CD4-positive, alpha-beta T cell treated with Interleukin-17A for 4 hours (primary cell): ENCODE data around the gene P2RY8.
"Not testable (repeated sequence)": the region's sequence is repeated elsewhere in the genome, so short reads cannot be mapped to it uniquely, and the experiment has no call there.

Experiments used
- DNase-seq: peaks from one replicate; pipeline ENCODE4 v3.0.0-alpha.2; 2020; ENCODE audit warnings: mixed read lengths

P2RY8 gene

DNA sequence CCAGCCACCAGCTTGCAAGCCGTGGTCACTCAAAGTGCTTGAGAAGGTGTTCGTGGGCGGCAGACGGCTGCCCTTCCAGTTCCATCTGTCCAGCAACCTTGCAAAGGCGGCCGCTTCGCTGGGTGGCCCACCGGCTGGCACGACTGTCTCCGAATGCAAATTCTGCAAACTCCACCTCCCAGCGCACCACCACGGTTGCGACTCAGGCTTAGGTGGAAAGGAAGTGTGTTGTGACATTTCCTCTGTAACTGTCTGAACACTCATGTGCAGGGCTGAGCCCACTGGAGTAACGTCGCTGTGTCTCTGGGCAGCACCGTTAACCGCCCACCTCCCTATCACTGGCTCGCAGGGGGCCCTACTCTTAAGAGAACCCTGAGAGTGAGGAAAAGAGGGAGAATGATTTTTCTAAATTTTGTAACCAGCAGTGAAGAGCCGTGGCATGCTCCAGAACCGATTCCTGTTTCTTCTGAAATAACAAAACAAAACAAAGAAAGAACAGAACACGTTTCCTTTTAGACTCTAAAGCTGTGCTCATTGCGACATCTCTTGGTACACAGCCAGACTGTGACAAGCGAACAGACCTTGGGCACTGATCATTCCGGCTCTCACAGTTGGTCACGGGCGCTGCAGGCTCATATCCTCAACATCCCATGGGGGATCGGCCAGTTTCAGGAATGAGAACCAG lies at the start of gene P2RY8:
Gene P2RY8 (minus strand): TSS at position 155 of the 685 bp plus-strand sequence. CDS start 70,627 bp downstream, outside the sequence.
- DNase-seq, result peak; percentile 86

DNA sequence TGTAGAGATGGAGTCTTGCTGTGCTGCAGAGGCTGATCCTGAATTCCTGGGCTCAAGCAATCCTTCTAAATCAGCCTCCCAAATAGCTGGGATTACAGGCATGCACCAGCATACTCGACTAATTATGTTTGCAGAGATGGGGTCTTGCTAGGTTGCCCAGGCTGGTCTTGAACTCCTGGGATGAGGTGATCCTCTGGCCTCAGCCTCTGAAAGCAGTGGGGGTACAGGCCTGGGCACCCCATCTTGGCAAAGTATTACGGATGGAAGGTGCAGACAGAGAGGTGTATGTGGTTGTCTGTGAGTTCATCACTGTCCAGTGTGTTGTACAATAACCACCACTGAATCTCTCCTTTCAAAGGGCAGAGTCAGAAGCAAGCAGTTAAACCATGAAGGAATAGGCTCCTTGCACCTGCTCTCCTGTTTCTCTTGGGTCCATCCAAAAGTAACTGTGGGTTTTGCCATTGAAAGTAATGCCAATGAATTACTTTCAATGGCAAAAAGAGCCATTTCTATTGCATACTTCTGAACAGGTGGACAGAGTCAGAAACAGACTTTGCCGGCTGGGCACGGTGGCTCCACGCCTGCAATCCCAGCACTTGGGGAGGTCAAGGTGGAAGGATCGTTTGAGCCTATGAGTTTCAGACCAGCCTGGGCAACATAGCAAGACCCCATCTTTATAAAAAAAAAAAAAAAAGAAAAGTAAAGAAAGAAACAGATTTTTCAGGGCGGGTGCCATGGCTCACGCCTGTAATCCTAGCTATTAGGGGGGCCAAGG lies 47.4 kb upstream of the P2RY8 start:
- DNase-seq, result no peak

DNA sequence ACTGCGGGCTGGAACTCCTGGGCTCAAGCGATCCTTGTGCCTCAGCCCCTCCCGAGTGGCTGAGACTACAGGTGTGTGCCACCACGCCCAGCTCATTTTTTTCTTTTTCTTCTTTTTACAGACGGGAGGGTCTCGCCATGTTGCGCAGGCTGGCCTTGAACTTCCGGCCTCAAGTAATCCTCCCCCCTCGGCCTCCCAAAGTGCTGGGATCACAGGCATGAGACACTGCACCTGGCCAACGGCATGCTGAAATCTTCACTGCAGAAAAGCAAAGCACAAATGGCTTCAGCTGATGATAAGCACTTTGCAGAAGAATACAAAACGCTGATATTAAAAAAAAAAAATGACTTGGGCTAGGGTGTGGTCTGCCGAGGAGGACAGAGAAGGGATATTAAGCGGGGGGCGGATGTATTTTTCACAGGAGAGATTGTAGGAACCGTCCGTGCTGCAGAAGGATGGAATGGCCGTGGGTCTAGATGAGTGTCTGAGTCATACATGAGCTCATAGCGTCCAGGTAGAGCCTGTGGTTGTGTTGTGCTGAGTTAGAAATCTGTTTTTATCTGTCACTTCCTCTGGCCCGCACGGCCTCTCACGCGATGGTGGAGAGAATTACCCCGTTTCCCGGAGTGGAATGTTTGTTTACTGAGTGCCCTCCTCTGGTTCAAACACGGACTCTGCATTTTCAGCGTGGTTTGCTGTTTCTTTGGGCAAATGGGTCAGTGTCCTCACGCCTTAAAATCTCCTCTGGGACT lies 45.9 kb upstream of the P2RY8 start:
- DNase-seq, result peak; percentile 75

GRCh38 chrX:1581132-1581531 lies 44.1 kb upstream of the P2RY8 start:
- DNase-seq, result peak; percentile 80

DNA sequence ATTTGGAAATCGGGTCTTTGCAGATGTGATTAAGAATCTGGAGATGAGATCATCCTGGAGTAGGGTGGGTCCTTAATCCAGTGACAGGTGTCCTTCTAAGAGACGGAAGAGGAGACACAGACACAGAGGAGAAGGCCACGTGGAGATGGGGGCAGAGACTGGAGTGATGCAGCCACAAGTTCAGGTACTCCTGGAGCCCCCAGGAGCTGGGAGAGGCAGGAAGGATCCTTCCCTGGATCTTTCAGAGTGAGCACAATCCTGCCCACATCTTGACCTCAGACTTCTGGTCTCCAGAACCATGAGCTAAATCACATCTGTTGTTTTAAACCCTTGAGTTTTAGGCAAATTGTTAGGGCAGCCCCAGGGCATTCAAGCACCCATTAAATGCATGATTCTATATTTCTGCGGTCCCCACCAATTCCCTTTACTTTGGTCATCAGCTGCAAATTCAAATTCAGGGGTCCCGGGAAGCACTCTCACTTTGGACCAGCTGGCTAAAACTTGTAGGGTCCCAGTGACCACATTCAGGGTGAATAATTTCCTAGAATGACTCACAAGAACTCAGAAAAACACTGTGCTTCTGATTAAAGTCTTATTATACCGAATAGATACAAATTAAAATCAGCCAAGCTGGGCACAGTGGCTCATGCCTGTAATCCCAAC lies 41.7 kb upstream of the P2RY8 start:
- DNase-seq, result no peak

DNA sequence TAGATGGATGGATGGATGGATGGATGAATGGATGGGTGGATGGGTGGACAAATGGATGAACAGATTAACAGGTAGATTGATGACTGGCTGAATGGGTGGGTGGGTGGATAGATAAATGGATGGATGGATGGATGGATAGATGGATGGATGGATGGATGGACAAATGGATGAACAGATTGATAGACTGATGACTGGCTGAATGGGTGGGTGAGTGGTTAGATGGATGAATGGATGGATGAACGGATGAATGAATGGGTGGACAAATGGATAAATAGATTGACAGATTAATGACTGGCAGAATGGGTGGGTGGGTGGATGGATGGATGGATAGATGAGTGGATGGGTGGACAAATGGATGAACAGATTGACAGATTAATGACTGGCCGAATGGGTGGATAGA lies 40.9 kb upstream of the P2RY8 start:
- no peak for DNase-seq

- peak; percentile 29 for DNase-seq
These were observed 39.4 kb upstream of the P2RY8 start for GRCh38 chrX:1576201-1576992.

GRCh38 chrX:1574181-1574580 lies 37.2 kb upstream of the P2RY8 start:
- not testable (repeated sequence) for DNase-seq

GRCh38 chrX:1564750-1565683 lies 28.0 kb upstream of the P2RY8 start:
- DNase-seq, result no peak

DNA sequence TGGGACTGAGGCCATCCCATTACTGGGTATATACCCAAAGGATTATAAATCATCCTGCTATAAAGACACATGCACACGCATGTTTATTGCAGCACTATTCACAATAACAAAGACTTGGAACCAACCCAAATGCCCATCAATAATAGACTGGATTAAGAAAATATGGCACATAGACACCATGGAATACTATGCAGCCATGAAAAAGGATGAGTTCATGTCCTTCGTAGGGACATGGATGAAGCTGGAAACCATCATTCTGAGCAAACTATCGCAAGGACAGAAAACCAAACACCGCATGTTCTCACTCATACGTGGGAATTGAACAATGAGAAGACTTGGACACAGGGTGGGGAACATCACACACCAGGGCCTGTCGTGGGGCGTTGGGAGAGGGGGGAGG lies 27.1 kb upstream of the P2RY8 start:
- not testable (repeated sequence) for DNase-seq

DNA sequence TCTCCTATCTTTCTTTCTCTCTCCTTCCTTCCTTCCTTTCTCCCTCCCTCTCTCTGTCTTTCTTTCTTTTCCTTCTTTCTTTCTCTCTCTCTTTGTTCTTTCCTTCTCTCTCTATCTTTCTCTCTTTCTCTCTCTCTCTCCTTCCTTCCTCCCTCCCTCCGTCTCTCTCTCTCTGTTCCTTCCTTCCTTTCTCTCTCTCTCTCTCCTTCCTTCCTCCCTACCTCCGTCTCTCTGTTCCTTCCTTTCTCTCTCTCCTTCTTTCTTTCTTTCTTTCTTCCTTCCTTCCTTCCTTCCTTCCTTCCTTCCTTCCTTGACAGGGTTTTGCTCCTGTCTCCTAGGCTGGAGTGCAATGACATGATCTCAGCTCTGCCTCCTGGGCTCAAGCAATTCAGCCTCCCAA lies 24.2 kb upstream of the P2RY8 start:
- no peak for DNase-seq

GRCh38 chrX:1558761-1559468 lies 21.9 kb upstream of the P2RY8 start:
- DNase-seq, result no peak

GRCh38 chrX:1557442-1557841 lies 20.5 kb upstream of the P2RY8 start:
- DNase-seq, result not testable (repeated sequence)

DNA sequence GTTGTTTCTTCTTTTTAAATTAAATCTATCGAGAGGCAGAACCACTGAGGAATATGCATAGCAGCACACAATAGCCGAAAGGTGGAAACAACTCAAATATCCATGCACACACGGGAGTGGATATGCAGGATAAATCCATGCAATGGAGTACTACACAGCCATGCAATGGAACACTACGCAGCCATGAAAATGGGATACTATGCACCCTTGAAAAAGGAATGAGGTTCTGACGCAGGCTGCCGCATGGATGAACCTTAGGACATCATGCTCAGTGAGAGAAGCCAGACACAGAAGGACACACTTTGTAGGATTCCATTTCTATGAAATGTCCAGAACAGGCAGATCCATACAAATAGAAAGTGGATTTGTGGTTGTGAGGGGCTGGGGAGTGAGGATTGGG lies 18.4 kb upstream of the P2RY8 start:
- no peak for DNase-seq

- DNase-seq, result peak; percentile 78
These were observed 17.7 kb upstream of the P2RY8 start for GRCh38 chrX:1554469-1555210.

GRCh38 chrX:1551959-1552546 lies 15.1 kb upstream of the P2RY8 start:
- DNase-seq, result no peak

DNA sequence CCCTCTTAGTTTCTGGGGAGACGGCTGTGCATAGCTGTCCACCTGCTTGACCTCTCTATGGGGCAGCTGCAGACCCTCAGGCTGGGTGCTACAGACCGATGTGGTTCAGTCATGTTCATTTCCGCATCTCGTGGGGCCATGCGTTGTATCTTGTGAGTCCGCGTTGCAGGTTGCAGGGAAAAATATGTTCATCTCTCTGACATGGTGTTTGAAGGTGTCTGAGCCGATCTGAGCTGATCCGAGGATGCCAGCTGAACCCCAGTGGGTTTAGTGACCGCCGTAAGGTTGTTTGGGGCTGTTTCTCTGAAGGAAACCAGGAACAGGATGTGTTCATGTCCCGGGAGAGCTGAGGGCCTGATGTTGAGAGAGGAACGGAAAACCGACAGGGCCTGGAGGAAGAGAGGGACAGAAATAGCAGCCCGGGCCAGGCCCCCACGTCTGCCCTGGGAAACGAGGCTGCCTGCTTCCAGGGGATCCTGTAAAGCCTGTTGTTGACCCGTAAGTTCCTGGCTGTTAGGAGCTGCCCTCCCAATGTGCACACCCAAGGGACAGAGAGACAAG lies 9.8 kb upstream of the P2RY8 start:
- DNase-seq, result no peak

- no peak for DNase-seq
These were observed 8.9 kb upstream of the P2RY8 start for GRCh38 chrX:1545776-1546408.
